ENCODE results near the gene C14orf132.

DNA sequence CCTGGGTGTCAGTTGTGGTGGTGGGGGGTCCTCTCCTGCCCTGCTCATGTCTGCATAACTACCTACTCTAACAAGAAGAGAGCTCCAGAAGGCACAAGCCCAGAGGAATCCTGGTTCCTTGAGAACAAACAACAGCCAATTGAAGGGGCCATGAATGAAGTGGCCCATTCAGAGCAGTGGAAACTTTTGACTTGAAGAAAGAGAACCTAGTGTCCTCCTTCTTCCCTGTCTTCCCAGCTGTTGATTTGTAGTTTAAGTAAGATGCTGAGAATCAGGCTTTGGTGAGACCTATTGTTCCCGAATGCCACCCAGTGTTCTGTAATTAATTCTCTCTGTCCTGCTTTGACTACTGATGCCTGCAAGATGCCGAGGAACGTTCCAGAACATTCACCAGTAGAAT is 79.2 kb downstream of the C14orf132 start:
- TF ChIP-seq CTCF (IDR thresholded peaks at IDR 0.05): no peak
- TF ChIP-seq POLR2A (IDR thresholded peaks at IDR 0.05): no peak
